Right ventricle myocardium inferior (tissue), 1 donor: ENCODE measurements around the gene PREX1. TPM values are rescaled to one million over a fixed set of nuclear protein-coding genes. Genes with fewer than 3 reads are reported as not detected.

Source experiments
- ATAC-seq: fragments of 200-7000 bp; cut with Tn5 transposase; one replicate; pipeline ENCODE4 v1.9.1; 2020; ENCODE audit warnings: mild to moderate bottlenecking, moderate library complexity
- DNase-seq: peaks from one replicate; pipeline ENCODE4 v3.0.0; 2021; ENCODE audit errors: missing footprints
- intact Hi-C: fragments of 100-400 bp; cut with DNase I; formaldehyde crosslinking; loops from one replicate; pipeline ENCODE4 v1.11.0; 2022
- total RNA-seq: library from RNA; stranded (reverse); fragmentation: NEBNext Ultra II Directional; extraction: Animal tissue kit (Norgen Biotek cat#: 25700); gene quantifications from one replicate; pipeline ENCODE4 v1.2.1, GENCODE V29; 2021
- donor health status: DM: no; HTN: yes; CAD: no; lungs with severe emphysema.

The PREX1 gene
- total RNA-seq, 1 donor from 2014 or later, result 11.0 TPM

GRCh38 chr20:48595495-48596333, 232.1 kb downstream of the PREX1 start:
- intact Hi-C loops, result no loop called here

GRCh38 chr20:48594533-48594932, 233.3 kb downstream of the PREX1 start:
- intact Hi-C loops, result no loop called here
- DNase-seq (no peak), ATAC-seq (no peak)

More at GRCh38 chr20:48595495-48596333, 232.1 kb downstream of the PREX1 start:
- DNase-seq (no peak), ATAC-seq (no peak)

- ATAC-seq (no peak), DNase-seq (no peak)
- intact Hi-C loops, result no loop called here
Measured at GRCh38 chr20:48592107-48592940, 235.5 kb downstream of the PREX1 start.

GRCh38 chr20:48586730-48587129, 241.1 kb downstream of the PREX1 start:
- intact Hi-C loops, result no loop called here
- ATAC-seq (no peak), DNase-seq (no peak)

- DNase-seq (no peak), ATAC-seq (peak; percentile 26)
- intact Hi-C loops, result no loop called here
Measured at GRCh38 chr20:48585061-48585870, 242.5 kb downstream of the PREX1 start.

- intact Hi-C loops, result no loop called here
- no peak for DNase-seq
- peak; percentile 22 for ATAC-seq
Measured at GRCh38 chr20:48584391-48585060, 243.3 kb downstream of the PREX1 start.

- no peak for ATAC-seq
- intact Hi-C loops, result no loop called here
- DNase-seq, result no peak
Measured at GRCh38 chr20:48583801-48584200, 244.0 kb downstream of the PREX1 start.

GRCh38 chr20:48583171-48583570, 244.6 kb downstream of the PREX1 start:
- DNase-seq, result no peak
- intact Hi-C loops, result no loop called here
- ATAC-seq, result no peak

- intact Hi-C loops, result no loop called here
- DNase-seq (no peak), ATAC-seq (no peak)
Measured at GRCh38 chr20:48582673-48582985, 245.2 kb downstream of the PREX1 start.

GRCh38 chr20:48581167-48581566, 246.6 kb downstream of the PREX1 start:
- intact Hi-C loops, result no loop called here
- no peak for DNase-seq
- ATAC-seq, result no peak

GRCh38 chr20:48578397-48579098, 249.3 kb downstream of the PREX1 start:
- DNase-seq, result no peak
- no peak for ATAC-seq
- intact Hi-C loops, result no loop called here

- DNase-seq (no peak), ATAC-seq (no peak)
- intact Hi-C loops, result no loop called here
Measured at GRCh38 chr20:48577557-48577956, 250.2 kb downstream of the PREX1 start.

- intact Hi-C loops, result no loop called here
- DNase-seq, result no peak
- ATAC-seq, result no peak
Measured at GRCh38 chr20:48574383-48574782, 253.4 kb downstream of the PREX1 start.

Other genes starting within 250 kb of the PREX1 start
- 39.1 TPM for gene ARFGEF2, start 93.7 kb upstream of the PREX1 start, total RNA-seq
- 41.4 TPM for gene CSE1L, start 218.3 kb upstream of the PREX1 start, total RNA-seq